Measurements from ENCODE around the gene KARS1. TPM values are rescaled to one million over a fixed set of nuclear protein-coding genes. Genes with fewer than 3 reads are reported as not detected.
A peak's percentile ranks its signal among the peaks of the same experiment; 100 is the strongest.
"Not testable (repeated sequence)": the region's sequence is repeated elsewhere in the genome, so short reads cannot be mapped to it uniquely, and the experiment has no call there.

KARS1 gene
- total RNA-seq, 2 experiments from 2014 or later: 273 to 277 TPM

- CTCF ChIA-PET: no interaction called here
- no peak for DNase-seq
Measured at GRCh38 chr16:75603241-75603640, 44.2 kb downstream of the KARS1 start.

GRCh38 chr16:75599452-75600277, 47.8 kb downstream of the KARS1 start:
- Mint-ChIP-seq H3K9me3 (peaks cover 12% of the 10 kb centered on the region), H3K27me3 (no peaks in the 10 kb centered on the region), H3K4me1 (ENCODE audit: low read depth) (peaks cover 6% of the 10 kb centered on the region), H3K27ac (no peak overlapping the region), H3K4me3 (no peak overlapping the region), H3K36me3 (peaks cover 57% of the 10 kb centered on the region)
- no peak for DNase-seq
- intact Hi-C loops (cut with micrococcal nuclease): no loop called here
- POLR2A ChIA-PET: no interaction called here
- CTCF ChIA-PET: interaction anchor here (1.0 kb wide), 1 partner anchor 82 kb away, joined by 3 read pairs; no protein-coding TSS in a partner anchor

More at GRCh38 chr16:75603241-75603640, 44.2 kb downstream of the KARS1 start:
- intact Hi-C loops (cut with micrococcal nuclease): no loop called here
- Mint-ChIP-seq H3K27me3 (no peaks in the 10 kb centered on the region), H3K27ac (no peak overlapping the region), H3K9me3 (peaks cover 12% of the 10 kb centered on the region), H3K36me3 (peaks cover 62% of the 10 kb centered on the region), H3K4me3 (no peak overlapping the region), H3K4me1 (ENCODE audit: low read depth) (peaks cover 3% of the 10 kb centered on the region)
- POLR2A ChIA-PET: no interaction called here

- CTCF ChIA-PET: no interaction called here
- peaks cover 14% of the 10 kb centered on the region for H3K36me3 Mint-ChIP-seq
- H3K4me3 Mint-ChIP-seq: no peak overlapping the region
- DNase-seq: peak; percentile 36
- H3K27ac Mint-ChIP-seq: peak overlapping the region; percentile 65
- POLR2A ChIA-PET: no interaction called here
- no peaks in the 10 kb centered on the region for H3K9me3 Mint-ChIP-seq
- intact Hi-C loops (cut with micrococcal nuclease): loop anchor here (1.0 kb wide), 1 partner anchor 22 kb away; no protein-coding TSS in a partner anchor
- peaks cover 14% of the 10 kb centered on the region for H3K4me1 Mint-ChIP-seq (ENCODE audit: low read depth)
- H3K27me3 Mint-ChIP-seq: no peaks in the 10 kb centered on the region
Measured at GRCh38 chr16:75593825-75594820, 53.3 kb downstream of the KARS1 start.

- Mint-ChIP-seq H3K4me3 (no peak overlapping the region), H3K27me3 (no peaks in the 10 kb centered on the region), H3K4me1 (ENCODE audit: low read depth) (peaks cover 14% of the 10 kb centered on the region), H3K9me3 (no peaks in the 10 kb centered on the region), H3K36me3 (peaks cover 17% of the 10 kb centered on the region), H3K27ac (no peak overlapping the region)
- POLR2A ChIA-PET: no interaction called here
- DNase-seq: no peak
- intact Hi-C loops (cut with micrococcal nuclease): no loop called here
- CTCF ChIA-PET: no interaction called here
Measured at GRCh38 chr16:75593308-75593707, 54.2 kb downstream of the KARS1 start.

GRCh38 chr16:75591927-75592326, 55.5 kb downstream of the KARS1 start:
- intact Hi-C loops (cut with micrococcal nuclease); DNase-seq; H3K36me3 Mint-ChIP-seq; H3K4me3 Mint-ChIP-seq; CTCF ChIA-PET; H3K27ac Mint-ChIP-seq; H3K27me3 Mint-ChIP-seq; H3K9me3 Mint-ChIP-seq; POLR2A ChIA-PET: not testable (repeated sequence)
- H3K4me1 Mint-ChIP-seq (ENCODE audit: low read depth): peaks cover 14% of the 10 kb centered on the region

GRCh38 chr16:75590920-75591843, 56.3 kb downstream of the KARS1 start:
- CTCF ChIA-PET: no interaction called here
- H3K27me3 Mint-ChIP-seq: no peaks in the 10 kb centered on the region
- intact Hi-C loops (cut with micrococcal nuclease): no loop called here
- no peak overlapping the region for H3K27ac Mint-ChIP-seq
- peaks cover 5% of the 10 kb centered on the region for H3K36me3 Mint-ChIP-seq
- H3K4me1 Mint-ChIP-seq (ENCODE audit: low read depth): peaks cover 14% of the 10 kb centered on the region
- H3K4me3 Mint-ChIP-seq: no peak overlapping the region
- DNase-seq: no peak
- POLR2A ChIA-PET: interaction anchor here (0.6 kb wide), 1 partner anchor 29 kb away, joined by 3 read pairs; no protein-coding TSS in a partner anchor
- H3K9me3 Mint-ChIP-seq: no peaks in the 10 kb centered on the region

- no peak for DNase-seq
- no peak overlapping the region for H3K27ac Mint-ChIP-seq
- H3K27me3 Mint-ChIP-seq: no peaks in the 10 kb centered on the region
- no peaks in the 10 kb centered on the region for H3K9me3 Mint-ChIP-seq
- CTCF ChIA-PET: no interaction called here
- peaks cover 7% of the 10 kb centered on the region for H3K4me1 Mint-ChIP-seq (ENCODE audit: low read depth)
- no peak overlapping the region for H3K4me3 Mint-ChIP-seq
- POLR2A ChIA-PET: no interaction called here
- H3K36me3 Mint-ChIP-seq: peaks cover 5% of the 10 kb centered on the region
- intact Hi-C loops (cut with micrococcal nuclease): no loop called here
Measured at GRCh38 chr16:75589306-75589705, 58.2 kb downstream of the KARS1 start.

GRCh38 chr16:75588716-75589115, 58.7 kb downstream of the KARS1 start:
- Mint-ChIP-seq H3K9me3 (no peaks in the 10 kb centered on the region), H3K27ac (no peak overlapping the region), H3K4me3 (no peak overlapping the region), H3K4me1 (ENCODE audit: low read depth) (peaks cover under 1% of the 10 kb centered on the region), H3K27me3 (no peaks in the 10 kb centered on the region), H3K36me3 (peaks cover 5% of the 10 kb centered on the region)
- CTCF ChIA-PET: no interaction called here
- POLR2A ChIA-PET: no interaction called here
- intact Hi-C loops (cut with micrococcal nuclease): no loop called here
- DNase-seq: no peak

GRCh38 chr16:75584108-75584507, 63.4 kb downstream of the KARS1 start:
- Mint-ChIP-seq H3K4me3 (no peak overlapping the region), H3K9me3 (no peaks in the 10 kb centered on the region), H3K36me3 (peaks cover 12% of the 10 kb centered on the region), H3K27me3 (no peaks in the 10 kb centered on the region), H3K4me1 (ENCODE audit: low read depth) (peaks cover 4% of the 10 kb centered on the region), H3K27ac (no peak overlapping the region)
- POLR2A ChIA-PET: no interaction called here
- DNase-seq: no peak
- intact Hi-C loops (cut with micrococcal nuclease): no loop called here
- CTCF ChIA-PET: interaction anchor here (0.6 kb wide), 1 partner anchor 663 kb away, joined by 3 read pairs; no protein-coding TSS in a partner anchor

GRCh38 chr16:75579281-75579834, 68.1 kb downstream of the KARS1 start:
- H3K36me3 Mint-ChIP-seq: peaks cover 25% of the 10 kb centered on the region
- intact Hi-C loops (cut with micrococcal nuclease): no loop called here
- ChIA-PET CTCF (no interaction called here), POLR2A (no interaction called here)
- no peaks in the 10 kb centered on the region for H3K9me3 Mint-ChIP-seq
- H3K4me1 Mint-ChIP-seq (ENCODE audit: low read depth): peaks cover 17% of the 10 kb centered on the region
- peak overlapping the region; percentile 26 for H3K27ac Mint-ChIP-seq
- DNase-seq: no peak
- no peak overlapping the region for H3K4me3 Mint-ChIP-seq
- no peaks in the 10 kb centered on the region for H3K27me3 Mint-ChIP-seq

- CTCF ChIA-PET: no interaction called here
- Mint-ChIP-seq H3K36me3 (peaks cover 28% of the 10 kb centered on the region), H3K27me3 (no peaks in the 10 kb centered on the region), H3K9me3 (no peaks in the 10 kb centered on the region), H3K27ac (peak overlapping the region; percentile 26), H3K4me3 (no peak overlapping the region), H3K4me1 (ENCODE audit: low read depth) (peaks cover 17% of the 10 kb centered on the region)
- intact Hi-C loops (cut with micrococcal nuclease): no loop called here
- POLR2A ChIA-PET: no interaction called here
- no peak for DNase-seq
Measured at GRCh38 chr16:75578725-75579124, 68.7 kb downstream of the KARS1 start.
